Vagina (tissue), 2 donors: ENCODE measurements around the gene SUSD2.

Experiments used
- CTCF ChIP-seq, 3 experiments: fragments of 450-650 bp in 2 of 3; fragments of 200-600 bp in 1 of 3; sonication (generic) in 1 of 3; IDR thresholded peaks; one replicate each; pipeline ENCODE4 v1.5.1; 2017 to 2019; ENCODE audit warnings: antibody characterized with exemption in 3 of 3, mild to moderate bottlenecking in 2 of 3, moderate library complexity in 2 of 3
- POLR2A ChIP-seq, 2 donors: fragments of 450-650 bp; IDR thresholded peaks; one replicate each; pipeline ENCODE4 v1.6.1; 2017; ENCODE audit warnings: antibody characterized with exemption in 2 of 2, mild to moderate bottlenecking in 2 of 2, moderate library complexity in 2 of 2
- POLR2AphosphoS5 ChIP-seq, 2 donors: sonication (generic); formaldehyde crosslinking; IDR thresholded peaks; one replicate each; pipeline ENCODE4 v1.9.0; 2017; ENCODE audit warnings: antibody characterized with exemption in 2 of 2, mild to moderate bottlenecking in 2 of 2, low read depth in 1 of 2; ENCODE audit not compliant: insufficient read depth in 1 of 2

DNA sequence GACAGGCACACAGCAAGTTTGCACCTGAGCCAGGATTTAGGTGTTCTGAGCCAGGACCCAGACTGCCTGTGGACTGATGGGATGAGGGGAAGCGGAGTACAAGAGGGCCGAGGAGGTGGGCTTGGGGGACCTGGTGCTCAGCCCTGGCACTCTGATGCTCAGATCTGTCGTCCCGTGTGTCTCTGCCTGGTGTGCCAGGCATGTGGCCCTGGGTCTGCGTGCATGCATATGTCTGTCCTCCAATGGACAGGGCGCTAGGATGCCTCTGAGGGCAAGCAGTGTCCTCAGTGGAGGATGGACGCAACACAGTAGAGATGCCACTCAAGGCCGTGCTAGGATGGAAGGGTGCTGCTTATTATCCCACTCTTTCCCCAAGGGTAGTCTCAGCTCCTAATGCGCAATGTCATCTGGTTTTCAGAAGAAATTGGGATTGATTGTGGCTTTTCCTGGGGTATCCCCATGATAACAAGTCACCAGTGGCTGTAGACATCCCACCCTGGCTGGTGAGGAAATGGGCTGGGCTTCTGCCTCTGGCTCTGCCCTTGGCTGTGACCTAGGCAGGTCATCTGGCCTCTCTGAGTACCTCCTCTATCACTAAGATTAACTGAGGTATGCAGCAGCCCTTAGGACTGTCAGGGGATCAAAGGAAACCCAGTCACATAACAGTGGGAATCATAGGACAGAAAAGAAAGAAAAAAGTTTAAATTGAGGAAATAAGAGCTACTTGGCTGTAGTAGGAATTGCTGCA lies 35.7 kb upstream of the SUSD2 start:
- TF ChIP-seq CTCF (IDR thresholded peaks at IDR 0.05) (no peak), POLR2AphosphoS5 (IDR thresholded peaks at IDR 0.05; ENCODE audit: insufficient read depth in 1 of 2, low read depth in 1 of 2) (no peak), POLR2A (IDR thresholded peaks at IDR 0.05) (no peak)
